GM10266 (cell line): Measurements from ENCODE around the gene MYBPC1.
"Not testable (repeated sequence)": the region's sequence is repeated elsewhere in the genome, so short reads cannot be mapped to it uniquely, and the experiment has no call there.

ENCODE experiments used
- DNase-seq: peaks from one replicate; pipeline ENCODE4 v3.0.0; 2012; ENCODE audit errors: extremely low spot score
- TF ChIP-seq, protein P1 (sequence below): IDR thresholded peaks from 2 replicates; pipeline ENCODE4 v1.5.1; 2012; ENCODE audit warnings: mild to moderate bottlenecking, low read depth; ENCODE audit not compliant: control insufficient read depth, insufficient read depth; ENCODE audit errors: missing control alignments

MYBPC1 gene, protein sequence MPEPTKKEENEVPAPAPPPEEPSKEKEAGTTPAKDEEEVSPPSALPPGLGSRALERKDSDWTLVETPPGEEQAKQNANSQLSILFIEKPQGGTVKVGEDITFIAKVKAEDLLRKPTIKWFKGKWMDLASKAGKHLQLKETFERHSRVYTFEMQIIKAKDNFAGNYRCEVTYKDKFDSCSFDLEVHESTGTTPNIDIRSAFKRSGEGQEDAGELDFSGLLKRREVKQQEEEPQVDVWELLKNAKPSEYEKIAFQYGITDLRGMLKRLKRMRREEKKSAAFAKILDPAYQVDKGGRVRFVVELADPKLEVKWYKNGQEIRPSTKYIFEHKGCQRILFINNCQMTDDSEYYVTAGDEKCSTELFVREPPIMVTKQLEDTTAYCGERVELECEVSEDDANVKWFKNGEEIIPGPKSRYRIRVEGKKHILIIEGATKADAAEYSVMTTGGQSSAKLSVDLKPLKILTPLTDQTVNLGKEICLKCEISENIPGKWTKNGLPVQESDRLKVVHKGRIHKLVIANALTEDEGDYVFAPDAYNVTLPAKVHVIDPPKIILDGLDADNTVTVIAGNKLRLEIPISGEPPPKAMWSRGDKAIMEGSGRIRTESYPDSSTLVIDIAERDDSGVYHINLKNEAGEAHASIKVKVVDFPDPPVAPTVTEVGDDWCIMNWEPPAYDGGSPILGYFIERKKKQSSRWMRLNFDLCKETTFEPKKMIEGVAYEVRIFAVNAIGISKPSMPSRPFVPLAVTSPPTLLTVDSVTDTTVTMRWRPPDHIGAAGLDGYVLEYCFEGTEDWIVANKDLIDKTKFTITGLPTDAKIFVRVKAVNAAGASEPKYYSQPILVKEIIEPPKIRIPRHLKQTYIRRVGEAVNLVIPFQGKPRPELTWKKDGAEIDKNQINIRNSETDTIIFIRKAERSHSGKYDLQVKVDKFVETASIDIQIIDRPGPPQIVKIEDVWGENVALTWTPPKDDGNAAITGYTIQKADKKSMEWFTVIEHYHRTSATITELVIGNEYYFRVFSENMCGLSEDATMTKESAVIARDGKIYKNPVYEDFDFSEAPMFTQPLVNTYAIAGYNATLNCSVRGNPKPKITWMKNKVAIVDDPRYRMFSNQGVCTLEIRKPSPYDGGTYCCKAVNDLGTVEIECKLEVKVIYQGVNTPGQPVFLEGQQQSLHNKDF

DNA sequence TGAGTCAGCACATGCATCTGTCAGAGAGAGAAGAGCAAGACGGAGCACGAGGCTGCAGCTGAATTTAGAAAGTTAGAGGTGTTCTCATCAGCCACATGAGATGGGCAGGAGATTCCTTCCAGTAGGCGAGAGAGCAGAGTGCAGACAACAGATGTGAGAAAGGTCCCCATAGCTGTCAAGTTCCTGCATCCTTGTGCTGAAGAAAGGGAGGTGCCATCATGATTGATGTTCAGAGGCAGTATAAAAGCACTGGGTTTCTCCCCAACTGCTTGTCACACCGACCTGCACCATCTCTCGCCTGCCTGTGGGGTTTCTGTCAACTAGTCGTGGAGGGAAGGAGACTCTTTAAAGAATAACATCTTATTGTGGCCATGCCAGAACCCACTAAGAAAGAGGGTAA lies at the start of gene MYBPC1:
Gene MYBPC1, plus strand, starts transcription at position 272 of the 400 bp plus-strand sequence. Its CDS starts 100 bp downstream, at position 372.
- TF ChIP-seq, protein P1, sequence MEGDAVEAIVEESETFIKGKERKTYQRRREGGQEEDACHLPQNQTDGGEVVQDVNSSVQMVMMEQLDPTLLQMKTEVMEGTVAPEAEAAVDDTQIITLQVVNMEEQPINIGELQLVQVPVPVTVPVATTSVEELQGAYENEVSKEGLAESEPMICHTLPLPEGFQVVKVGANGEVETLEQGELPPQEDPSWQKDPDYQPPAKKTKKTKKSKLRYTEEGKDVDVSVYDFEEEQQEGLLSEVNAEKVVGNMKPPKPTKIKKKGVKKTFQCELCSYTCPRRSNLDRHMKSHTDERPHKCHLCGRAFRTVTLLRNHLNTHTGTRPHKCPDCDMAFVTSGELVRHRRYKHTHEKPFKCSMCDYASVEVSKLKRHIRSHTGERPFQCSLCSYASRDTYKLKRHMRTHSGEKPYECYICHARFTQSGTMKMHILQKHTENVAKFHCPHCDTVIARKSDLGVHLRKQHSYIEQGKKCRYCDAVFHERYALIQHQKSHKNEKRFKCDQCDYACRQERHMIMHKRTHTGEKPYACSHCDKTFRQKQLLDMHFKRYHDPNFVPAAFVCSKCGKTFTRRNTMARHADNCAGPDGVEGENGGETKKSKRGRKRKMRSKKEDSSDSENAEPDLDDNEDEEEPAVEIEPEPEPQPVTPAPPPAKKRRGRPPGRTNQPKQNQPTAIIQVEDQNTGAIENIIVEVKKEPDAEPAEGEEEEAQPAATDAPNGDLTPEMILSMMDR = no peak
- DNase-seq = no peak

DNA sequence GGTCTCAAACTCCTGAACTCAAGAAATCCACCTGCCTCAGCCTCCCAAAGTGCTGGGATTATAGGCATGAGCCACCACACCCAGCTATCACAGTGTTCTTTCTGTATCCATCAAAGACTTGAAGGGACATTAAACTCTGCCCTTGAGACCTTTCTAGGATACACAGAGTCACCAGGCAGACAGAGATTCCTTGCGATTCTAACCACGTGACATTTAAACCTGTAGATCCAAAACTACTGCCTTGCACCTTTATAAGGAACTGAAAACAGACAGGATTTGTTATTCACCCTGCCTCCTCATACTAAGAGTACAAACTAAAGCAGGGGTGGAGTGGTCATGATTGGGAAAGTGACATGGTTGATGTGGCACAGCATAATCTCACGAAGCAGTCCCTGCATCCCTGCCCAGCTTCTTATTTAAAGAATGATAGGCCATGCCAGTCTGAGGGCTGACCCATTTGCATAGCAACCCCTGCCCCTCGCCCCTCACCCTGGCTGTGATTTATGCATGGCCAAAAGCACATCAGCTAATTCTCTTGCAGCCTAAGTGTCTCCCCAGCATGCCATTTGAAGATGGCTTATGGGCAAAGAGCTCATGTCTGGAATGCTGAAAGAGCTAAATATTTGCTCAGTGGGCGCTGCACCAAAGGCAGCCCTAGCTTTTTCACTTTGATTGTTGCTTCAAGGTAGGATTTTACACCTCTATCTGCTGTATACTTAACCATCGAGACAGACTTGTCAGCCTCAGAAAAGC lies 43.2 kb upstream of the MYBPC1 start:
- TF ChIP-seq, protein P1 = no peak
- DNase-seq = no peak

DNA sequence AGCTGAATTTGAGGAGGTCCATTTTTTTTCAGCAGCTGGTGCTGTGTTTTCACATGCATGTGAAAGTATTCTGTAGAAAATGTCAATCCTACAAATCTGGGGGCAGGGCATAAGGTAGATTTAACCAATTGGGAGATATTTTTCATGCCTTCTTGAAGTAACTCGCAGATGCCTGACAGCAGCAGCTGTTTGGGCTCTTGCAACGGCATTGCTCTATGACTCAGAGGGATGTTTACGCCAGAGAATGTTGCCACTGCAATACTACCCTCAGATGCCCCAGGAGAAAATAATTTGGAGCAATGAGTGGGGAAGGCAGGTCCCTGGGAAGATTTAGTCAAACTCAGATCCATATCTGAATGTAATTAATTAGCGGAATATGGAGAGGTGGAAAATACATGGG lies 42.5 kb upstream of the MYBPC1 start:
- no peak for DNase-seq
- TF ChIP-seq, protein P1 = no peak

DNA sequence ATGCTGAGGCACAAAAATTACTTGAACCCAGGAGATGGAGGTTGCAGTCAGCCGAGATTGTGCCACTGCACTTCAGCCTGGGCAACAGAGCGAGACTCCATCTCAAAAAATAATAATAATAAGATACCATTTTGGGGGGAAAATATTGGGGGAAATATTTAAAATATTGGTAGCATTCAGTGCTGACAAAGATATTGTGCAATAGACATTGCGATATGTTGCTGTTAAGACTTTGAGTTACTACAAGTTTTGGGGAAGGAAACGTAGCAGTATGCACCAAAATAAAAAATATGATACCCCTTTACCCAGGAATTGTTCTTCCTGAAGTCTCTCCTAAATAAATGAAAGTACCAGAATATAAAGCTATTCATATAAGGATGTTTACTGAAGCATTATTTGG lies 37.7 kb upstream of the MYBPC1 start:
- TF ChIP-seq, protein P1 = no peak

DNA sequence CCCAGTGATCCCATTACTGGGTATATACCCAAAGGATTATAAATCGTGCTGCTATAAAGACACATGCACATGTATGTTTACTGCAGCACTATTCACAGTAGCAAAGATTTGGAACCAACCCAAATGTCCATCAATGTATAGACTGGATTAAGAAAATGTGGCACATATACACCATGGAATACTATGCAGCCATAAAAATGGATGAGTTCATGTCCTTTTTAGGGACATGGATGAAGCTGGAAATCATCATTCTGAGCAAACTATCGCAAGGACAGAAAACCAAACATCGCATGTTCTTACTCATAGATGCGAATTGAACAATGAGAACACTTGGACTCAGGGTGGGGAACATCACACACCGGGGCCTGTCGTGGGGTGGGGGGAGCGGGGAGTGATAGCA lies 36.0 kb upstream of the MYBPC1 start:
- DNase-seq = not testable (repeated sequence)

More for the DNA sequence above, 37.7 kb upstream of the MYBPC1 start:
- no peak for DNase-seq

DNA sequence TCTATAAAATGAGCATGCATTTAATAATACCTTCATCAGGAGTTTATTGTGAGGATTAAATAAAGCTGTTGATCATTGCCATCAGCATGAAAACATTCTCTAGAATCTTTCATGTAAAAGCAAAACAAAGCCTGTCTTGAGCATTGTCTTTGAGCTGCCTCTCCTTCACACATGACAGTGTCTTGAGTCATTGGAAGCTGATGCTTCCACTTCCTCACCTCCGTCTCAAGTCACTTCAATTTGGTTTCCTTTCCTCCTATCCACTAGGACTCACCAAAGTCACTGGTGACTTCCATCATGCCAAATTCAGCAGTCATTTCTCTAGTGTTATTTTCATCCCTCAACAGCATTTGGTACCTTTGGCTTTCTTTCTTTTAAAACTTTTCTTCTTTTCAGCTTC lies 31.6 kb upstream of the MYBPC1 start:
- DNase-seq = no peak
- TF ChIP-seq, protein P1 = no peak

DNA sequence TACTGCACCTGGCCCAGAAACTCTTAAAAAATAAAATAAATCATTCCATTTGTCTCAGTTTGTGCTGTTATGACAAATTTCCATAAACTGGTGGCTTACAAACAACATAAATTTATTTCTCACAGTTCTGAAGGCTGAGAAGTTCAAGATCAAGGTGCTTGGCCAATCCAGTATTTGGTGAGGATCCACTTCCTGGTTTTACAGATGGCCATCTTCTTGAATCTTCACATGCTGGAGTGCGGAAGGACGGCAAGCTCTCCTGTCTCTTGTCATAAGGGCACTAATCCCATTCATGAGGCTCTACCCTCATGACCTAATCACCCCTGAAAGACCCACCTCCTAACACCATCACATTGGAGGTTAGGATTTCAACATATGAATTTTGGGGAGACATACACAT lies 29.9 kb upstream of the MYBPC1 start:
- no peak for DNase-seq
- TF ChIP-seq, protein P1 = no peak
